WTC11 (cell line): ENCODE measurements around the gene CCDC183. TPM values are rescaled to one million over a fixed set of nuclear protein-coding genes. Genes with fewer than 3 reads are reported as not detected.

Source experiments
- ATAC-seq: fragments of 200-7000 bp; cut with Tn5 transposase; 2 replicates; pipeline ENCODE4 v1.10.0; 2021; ENCODE audit warnings: mild to moderate bottlenecking, moderate library complexity
- CTCF ChIA-PET: fragments of 300-600 bp; sonication (Branson Sonifier 250); formaldehyde crosslinking; loops from one replicate; lab custom pipeline; 2021; ENCODE audit warnings: antibody characterized with exemption; lab: Charles Lee
- POLR2A ChIA-PET: fragments of 350-600 bp; sonication (Branson Sonifier 250); formaldehyde crosslinking; loops from one replicate; lab custom pipeline; 2021; ENCODE audit warnings: antibody characterized with exemption; lab: Charles Lee
- DNase-seq: peaks from one replicate; pipeline ENCODE4 v3.0.0; 2021; ENCODE audit warnings: low spot score
- H3K27ac Mint-ChIP-seq: 2 replicates; pipeline ENCODE4 v1.8.0; 2021; ENCODE audit warnings: mixed read lengths
- H3K27me3 Mint-ChIP-seq: 2 replicates; pipeline ENCODE4 v1.8.0; 2021; ENCODE audit warnings: low read depth, mild to moderate bottlenecking, moderate library complexity, mixed read lengths
- H3K36me3 Mint-ChIP-seq: 2 replicates; pipeline ENCODE4 v1.8.0; 2021; ENCODE audit warnings: mixed read lengths
- H3K4me1 Mint-ChIP-seq: 2 replicates; pipeline ENCODE4 v1.8.0; 2022; ENCODE audit warnings: mixed read lengths
- H3K4me3 Mint-ChIP-seq: 2 replicates; pipeline ENCODE4 v1.8.0; 2021; ENCODE audit warnings: mild to moderate bottlenecking, moderate library complexity, mixed read lengths
- H3K9me3 Mint-ChIP-seq: 2 replicates; pipeline ENCODE4 v1.8.0; 2021; ENCODE audit warnings: mixed read lengths
- ATF1 ChIP-seq: sonication (generic); formaldehyde crosslinking; IDR thresholded peaks from 2 replicates; pipeline ENCODE4 v1.8.1; 2023; ENCODE audit warnings: mild to moderate bottlenecking, moderate library complexity, missing genetic modification reagents
- EMX1 ChIP-seq: fragments of 250-450 bp; sonication (Bioruptor Pico); IDR thresholded peaks from 2 replicates; pipeline ENCODE4 v1.8.0; 2021; ENCODE audit warnings: mild to moderate bottlenecking
- ETV6 ChIP-seq: sonication (generic); formaldehyde crosslinking; IDR thresholded peaks from 2 replicates; pipeline ENCODE4 v1.8.1; 2022; ENCODE audit warnings: mild to moderate bottlenecking, missing genetic modification reagents
- GRHL2 ChIP-seq: fragments of 250-450 bp; sonication (Bioruptor Pico); IDR thresholded peaks from 2 replicates; pipeline ENCODE4 v1.8.0; 2022; ENCODE audit warnings: mild to moderate bottlenecking, moderate library complexity; ENCODE audit not compliant: insufficient replicate concordance, severe bottlenecking
- JAZF1 ChIP-seq: fragments of 250-450 bp; sonication (Bioruptor Pico); IDR thresholded peaks from 2 replicates; pipeline ENCODE4 v1.9.0; 2021; ENCODE audit warnings: moderate library complexity, mild to moderate bottlenecking, inconsistent platforms
- KAT7 ChIP-seq: sonication (generic); formaldehyde crosslinking; IDR thresholded peaks from 2 replicates; pipeline ENCODE4 v1.8.1; 2023; ENCODE audit warnings: missing genetic modification reagents, mild to moderate bottlenecking, borderline replicate concordance
- NR3C1 ChIP-seq: sonication (generic); formaldehyde crosslinking; conservative IDR thresholded peaks from 2 replicates; pipeline ENCODE4 v1.8.1; 2023; ENCODE audit warnings: low read depth, mild to moderate bottlenecking, missing genetic modification reagents
- SOX15 ChIP-seq: fragments of 250-450 bp; sonication (Bioruptor Pico); IDR thresholded peaks from 2 replicates; pipeline ENCODE4 v1.9.0; 2021; ENCODE audit warnings: mild to moderate bottlenecking
- SP1 ChIP-seq: sonication (generic); formaldehyde crosslinking; conservative IDR thresholded peaks from 2 replicates; pipeline ENCODE4 v1.8.1; 2022; ENCODE audit warnings: missing genetic modification reagents
- TEAD1 ChIP-seq: sonication (generic); formaldehyde crosslinking; IDR thresholded peaks from 2 replicates; pipeline ENCODE4 v1.8.0; 2022; ENCODE audit warnings: mild to moderate bottlenecking, missing genetic modification reagents
- TP53 ChIP-seq: sonication (generic); formaldehyde crosslinking; IDR thresholded peaks from 2 replicates; pipeline ENCODE4 v1.8.1; 2023; ENCODE audit warnings: mild to moderate bottlenecking, missing genetic modification reagents
- ZNF121 ChIP-seq: sonication (generic); formaldehyde crosslinking; IDR thresholded peaks from 2 replicates; pipeline ENCODE4 v1.8.0; 2023; ENCODE audit warnings: missing genetic modification reagents
- ZNF219 ChIP-seq: sonication (generic); formaldehyde crosslinking; IDR thresholded peaks from 2 replicates; pipeline ENCODE4 v1.8.0; 2023; ENCODE audit warnings: missing genetic modification reagents, mild to moderate bottlenecking, borderline replicate concordance
- ZNF263 ChIP-seq: sonication (generic); formaldehyde crosslinking; IDR thresholded peaks from 2 replicates; pipeline ENCODE4 v1.8.1; 2022; ENCODE audit warnings: low read depth, mild to moderate bottlenecking, moderate library complexity, missing genetic modification reagents
- ZNF396 ChIP-seq: fragments of 250-450 bp; sonication (Bioruptor Pico); IDR thresholded peaks from 2 replicates; pipeline ENCODE4 v1.8.0; 2021; ENCODE audit warnings: mild to moderate bottlenecking, moderate library complexity, borderline replicate concordance
- ZNF416 ChIP-seq: fragments of 250-450 bp; sonication (Bioruptor Pico); IDR thresholded peaks from 2 replicates; pipeline ENCODE4 v1.9.0; 2021; ENCODE audit warnings: mild to moderate bottlenecking, inconsistent platforms
- ZNF671 ChIP-seq: fragments of 250-450 bp; sonication (Bioruptor Pico); IDR thresholded peaks from 2 replicates; pipeline ENCODE4 v1.8.0; 2021; ENCODE audit warnings: mild to moderate bottlenecking
- total RNA-seq: library from RNA; stranded (reverse); gene quantifications from 3 replicates; pipeline ENCODE4 v1.2.3, GENCODE V29; 2021
- TF ChIP-seq, protein P1 (sequence below): sonication (generic); formaldehyde crosslinking; IDR thresholded peaks from 2 replicates; pipeline ENCODE4 v1.8.1; 2022; ENCODE audit warnings: low read depth, mild to moderate bottlenecking, moderate library complexity, missing genetic modification reagents, borderline replicate concordance
- TF ChIP-seq, protein P2 (sequence below): sonication (generic); formaldehyde crosslinking; IDR thresholded peaks from 2 replicates; pipeline ENCODE4 v1.8.1; 2023; ENCODE audit warnings: mild to moderate bottlenecking, moderate library complexity, missing genetic modification reagents
- TF ChIP-seq, protein P3 (sequence below): sonication (generic); formaldehyde crosslinking; IDR thresholded peaks from 2 replicates; pipeline ENCODE4 v1.8.0; 2022; ENCODE audit warnings: mild to moderate bottlenecking, missing genetic modification reagents
- TF ChIP-seq, protein P4 (sequence below): sonication (generic); formaldehyde crosslinking; conservative IDR thresholded peaks from 2 replicates; pipeline ENCODE4 v1.8.1; 2022; ENCODE audit warnings: mild to moderate bottlenecking, missing genetic modification reagents
- TF ChIP-seq, protein P5 (sequence below): sonication (generic); formaldehyde crosslinking; IDR thresholded peaks from 2 replicates; pipeline ENCODE4 v1.8.0; 2022; ENCODE audit warnings: missing genetic modification reagents
- TF ChIP-seq, protein P6 (sequence below): fragments of 200-600 bp; IDR thresholded peaks from 2 replicates; pipeline ENCODE4 v1.8.0; 2022; ENCODE audit warnings: antibody characterized with exemption

Gene CCDC183
- total RNA-seq, 1 experiment from 2014 or later, result 2.1 TPM

DNA sequence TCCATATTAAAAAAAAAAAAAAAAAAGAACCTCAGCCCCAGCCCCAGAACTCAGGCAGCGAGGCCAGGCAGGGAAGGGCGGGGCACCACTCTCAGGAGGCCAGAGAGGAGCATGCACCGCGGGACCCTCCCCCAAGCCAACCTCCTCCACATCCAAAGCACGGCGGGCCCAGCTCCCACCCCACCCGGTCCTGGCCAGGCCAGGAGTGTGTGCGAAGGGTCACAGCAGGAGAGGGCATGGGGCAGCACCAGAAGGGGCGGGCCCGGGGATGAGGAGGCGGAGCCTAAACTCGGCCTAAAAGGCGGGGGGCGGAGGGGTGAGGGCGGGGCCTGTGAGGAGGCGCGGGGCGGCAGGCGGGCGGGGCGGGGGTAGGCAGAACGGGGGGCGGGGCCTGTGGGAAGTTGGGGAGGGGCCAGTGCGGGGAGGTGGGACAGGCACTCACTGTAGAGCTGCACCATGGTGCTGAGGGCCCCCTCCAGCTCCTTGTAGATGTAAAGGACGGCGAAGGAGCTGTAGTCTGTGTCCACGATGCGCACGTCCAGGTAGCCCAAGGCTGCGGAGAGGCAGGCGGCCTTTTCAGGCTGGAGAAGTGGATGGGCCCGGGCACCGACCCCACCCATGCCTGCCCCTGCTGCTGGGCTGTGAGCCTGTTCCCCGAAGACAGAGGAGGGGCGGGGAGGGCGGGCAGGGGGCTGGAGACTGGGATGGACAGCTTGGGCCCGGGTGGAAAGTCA, 33.1 kb upstream of the CCDC183 start:
- H3K4me1 Mint-ChIP-seq, result peaks cover 11% of the 10 kb centered on the region
- TF ChIP-seq, protein P1, sequence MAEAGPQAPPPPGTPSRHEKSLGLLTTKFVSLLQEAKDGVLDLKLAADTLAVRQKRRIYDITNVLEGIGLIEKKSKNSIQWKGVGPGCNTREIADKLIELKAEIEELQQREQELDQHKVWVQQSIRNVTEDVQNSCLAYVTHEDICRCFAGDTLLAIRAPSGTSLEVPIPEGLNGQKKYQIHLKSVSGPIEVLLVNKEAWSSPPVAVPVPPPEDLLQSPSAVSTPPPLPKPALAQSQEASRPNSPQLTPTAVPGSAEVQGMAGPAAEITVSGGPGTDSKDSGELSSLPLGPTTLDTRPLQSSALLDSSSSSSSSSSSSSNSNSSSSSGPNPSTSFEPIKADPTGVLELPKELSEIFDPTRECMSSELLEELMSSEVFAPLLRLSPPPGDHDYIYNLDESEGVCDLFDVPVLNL (CRISPR knock-in tag), result no peak
- TF ChIP-seq ZNF671 (CRISPR knock-in tag) (no peak), GRHL2 (CRISPR knock-in tag) (no peak), ZNF416 (CRISPR knock-in tag) (no peak), TEAD1 (CRISPR knock-in tag) (0 out of 2 replicates have a peak, but pooled peaks have one; percentile 13), SP1 (CRISPR knock-in tag) (peak; percentile 82), KAT7 (no peak), NR3C1 (CRISPR knock-in tag) (no peak), ZNF121 (CRISPR knock-in tag) (peak; percentile 74; the same call in 1 of the 2 replicates), ATF1 (CRISPR knock-in tag) (no peak)
- TF ChIP-seq, protein P2, sequence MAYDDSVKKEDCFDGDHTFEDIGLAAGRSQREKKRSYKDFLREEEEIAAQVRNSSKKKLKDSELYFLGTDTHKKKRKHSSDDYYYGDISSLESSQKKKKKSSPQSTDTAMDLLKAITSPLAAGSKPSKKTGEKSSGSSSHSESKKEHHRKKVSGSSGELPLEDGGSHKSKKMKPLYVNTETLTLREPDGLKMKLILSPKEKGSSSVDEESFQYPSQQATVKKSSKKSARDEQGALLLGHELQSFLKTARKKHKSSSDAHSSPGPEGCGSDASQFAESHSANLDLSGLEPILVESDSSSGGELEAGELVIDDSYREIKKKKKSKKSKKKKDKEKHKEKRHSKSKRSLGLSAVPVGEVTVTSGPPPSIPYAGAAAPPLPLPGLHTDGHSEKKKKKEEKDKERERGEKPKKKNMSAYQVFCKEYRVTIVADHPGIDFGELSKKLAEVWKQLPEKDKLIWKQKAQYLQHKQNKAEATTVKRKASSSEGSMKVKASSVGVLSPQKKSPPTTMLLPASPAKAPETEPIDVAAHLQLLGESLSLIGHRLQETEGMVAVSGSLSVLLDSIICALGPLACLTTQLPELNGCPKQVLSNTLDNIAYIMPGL, result no peak
- TF ChIP-seq, protein P3, sequence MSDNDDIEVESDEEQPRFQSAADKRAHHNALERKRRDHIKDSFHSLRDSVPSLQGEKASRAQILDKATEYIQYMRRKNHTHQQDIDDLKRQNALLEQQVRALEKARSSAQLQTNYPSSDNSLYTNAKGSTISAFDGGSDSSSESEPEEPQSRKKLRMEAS (CRISPR knock-in tag), result peak; percentile 16; the same call in 1 of the 2 replicates
- TF ChIP-seq, all 79 proteins: peak for 4
- POLR2A ChIA-PET, result interaction anchor here (0.5 to 0.7 kb wide), 2 partner anchors 26 to 912 kb away, joined by 4 to 6 read pairs; no protein-coding TSS in a partner anchor
- peak overlapping the region; percentile 80; the same call in 1 of the 2 replicates for H3K27ac Mint-ChIP-seq
- H3K9me3 Mint-ChIP-seq, result peaks cover 7% of the 10 kb centered on the region
- H3K36me3 Mint-ChIP-seq, result no peaks in the 10 kb centered on the region; the same call in 1 of the 2 replicates
- peak overlapping the region; percentile 67 for H3K4me3 Mint-ChIP-seq
- CTCF ChIA-PET, result interaction anchor here (0.5 to 3.7 kb wide), 29 partner anchors 8 to 400 kb away, joined by 3 to 23 read pairs (median 4); partner anchors contain the start of genes AJM1, DIPK1B, LCN10 and SAPCD2
- peak; percentile 83 for ATAC-seq
- H3K27me3 Mint-ChIP-seq, result peaks cover 13% of the 10 kb centered on the region
- peak; percentile 96 for DNase-seq

DNA sequence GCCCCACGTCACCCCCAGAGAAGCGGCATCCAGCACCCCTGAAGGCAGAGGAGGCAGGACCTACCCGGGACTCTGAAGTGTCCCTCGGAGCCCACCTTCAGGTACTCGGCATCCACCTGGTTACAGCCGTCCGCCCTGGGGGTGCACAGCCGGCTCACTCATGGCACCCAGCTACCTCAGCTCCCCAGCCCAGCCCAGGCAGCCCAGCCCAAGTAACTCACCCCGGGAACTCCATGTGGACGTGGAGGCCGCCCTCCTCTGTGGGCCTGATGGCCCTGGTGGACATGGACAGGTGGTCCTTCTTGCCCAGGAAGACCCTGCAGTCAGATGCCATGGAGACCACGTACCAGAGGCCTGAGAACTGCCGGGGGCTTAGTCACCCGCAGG, 32.5 kb upstream of the CCDC183 start:
- no peak for TF ChIP-seq ZNF263 (CRISPR knock-in tag)
- TF ChIP-seq, protein P2, result no peak
- no peak for TF ChIP-seq ATF1 (CRISPR knock-in tag)
- TF ChIP-seq, protein P4, sequence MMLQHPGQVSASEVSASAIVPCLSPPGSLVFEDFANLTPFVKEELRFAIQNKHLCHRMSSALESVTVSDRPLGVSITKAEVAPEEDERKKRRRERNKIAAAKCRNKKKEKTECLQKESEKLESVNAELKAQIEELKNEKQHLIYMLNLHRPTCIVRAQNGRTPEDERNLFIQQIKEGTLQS (CRISPR knock-in tag), result no peak
- TF ChIP-seq ETV6 (CRISPR knock-in tag), result no peak
- no peak for TF ChIP-seq ZNF219 (CRISPR knock-in tag)
- TF ChIP-seq TP53, result no peak
- no peak for TF ChIP-seq TEAD1 (CRISPR knock-in tag)
- no peak for TF ChIP-seq GRHL2 (CRISPR knock-in tag)
- TF ChIP-seq JAZF1 (CRISPR knock-in tag), result no peak
- TF ChIP-seq ZNF396 (CRISPR knock-in tag), result no peak
- no peak for TF ChIP-seq EMX1
- TF ChIP-seq, protein P5, sequence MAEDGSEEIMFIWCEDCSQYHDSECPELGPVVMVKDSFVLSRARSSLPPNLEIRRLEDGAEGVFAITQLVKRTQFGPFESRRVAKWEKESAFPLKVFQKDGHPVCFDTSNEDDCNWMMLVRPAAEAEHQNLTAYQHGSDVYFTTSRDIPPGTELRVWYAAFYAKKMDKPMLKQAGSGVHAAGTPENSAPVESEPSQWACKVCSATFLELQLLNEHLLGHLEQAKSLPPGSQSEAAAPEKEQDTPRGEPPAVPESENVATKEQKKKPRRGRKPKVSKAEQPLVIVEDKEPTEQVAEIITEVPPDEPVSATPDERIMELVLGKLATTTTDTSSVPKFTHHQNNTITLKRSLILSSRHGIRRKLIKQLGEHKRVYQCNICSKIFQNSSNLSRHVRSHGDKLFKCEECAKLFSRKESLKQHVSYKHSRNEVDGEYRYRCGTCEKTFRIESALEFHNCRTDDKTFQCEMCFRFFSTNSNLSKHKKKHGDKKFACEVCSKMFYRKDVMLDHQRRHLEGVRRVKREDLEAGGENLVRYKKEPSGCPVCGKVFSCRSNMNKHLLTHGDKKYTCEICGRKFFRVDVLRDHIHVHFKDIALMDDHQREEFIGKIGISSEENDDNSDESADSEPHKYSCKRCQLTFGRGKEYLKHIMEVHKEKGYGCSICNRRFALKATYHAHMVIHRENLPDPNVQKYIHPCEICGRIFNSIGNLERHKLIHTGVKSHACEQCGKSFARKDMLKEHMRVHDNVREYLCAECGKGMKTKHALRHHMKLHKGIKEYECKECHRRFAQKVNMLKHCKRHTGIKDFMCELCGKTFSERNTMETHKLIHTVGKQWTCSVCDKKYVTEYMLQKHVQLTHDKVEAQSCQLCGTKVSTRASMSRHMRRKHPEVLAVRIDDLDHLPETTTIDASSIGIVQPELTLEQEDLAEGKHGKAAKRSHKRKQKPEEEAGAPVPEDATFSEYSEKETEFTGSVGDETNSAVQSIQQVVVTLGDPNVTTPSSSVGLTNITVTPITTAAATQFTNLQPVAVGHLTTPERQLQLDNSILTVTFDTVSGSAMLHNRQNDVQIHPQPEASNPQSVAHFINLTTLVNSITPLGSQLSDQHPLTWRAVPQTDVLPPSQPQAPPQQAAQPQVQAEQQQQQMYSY (CRISPR knock-in tag), result no peak
- no peak for TF ChIP-seq SOX15 (CRISPR knock-in tag)
- TF ChIP-seq, protein P6, sequence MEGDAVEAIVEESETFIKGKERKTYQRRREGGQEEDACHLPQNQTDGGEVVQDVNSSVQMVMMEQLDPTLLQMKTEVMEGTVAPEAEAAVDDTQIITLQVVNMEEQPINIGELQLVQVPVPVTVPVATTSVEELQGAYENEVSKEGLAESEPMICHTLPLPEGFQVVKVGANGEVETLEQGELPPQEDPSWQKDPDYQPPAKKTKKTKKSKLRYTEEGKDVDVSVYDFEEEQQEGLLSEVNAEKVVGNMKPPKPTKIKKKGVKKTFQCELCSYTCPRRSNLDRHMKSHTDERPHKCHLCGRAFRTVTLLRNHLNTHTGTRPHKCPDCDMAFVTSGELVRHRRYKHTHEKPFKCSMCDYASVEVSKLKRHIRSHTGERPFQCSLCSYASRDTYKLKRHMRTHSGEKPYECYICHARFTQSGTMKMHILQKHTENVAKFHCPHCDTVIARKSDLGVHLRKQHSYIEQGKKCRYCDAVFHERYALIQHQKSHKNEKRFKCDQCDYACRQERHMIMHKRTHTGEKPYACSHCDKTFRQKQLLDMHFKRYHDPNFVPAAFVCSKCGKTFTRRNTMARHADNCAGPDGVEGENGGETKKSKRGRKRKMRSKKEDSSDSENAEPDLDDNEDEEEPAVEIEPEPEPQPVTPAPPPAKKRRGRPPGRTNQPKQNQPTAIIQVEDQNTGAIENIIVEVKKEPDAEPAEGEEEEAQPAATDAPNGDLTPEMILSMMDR, result no peak
- peaks cover 7% of the 10 kb centered on the region for H3K9me3 Mint-ChIP-seq
- peaks cover 11% of the 10 kb centered on the region for H3K4me1 Mint-ChIP-seq
- H3K27ac Mint-ChIP-seq, result no peak overlapping the region
- H3K27me3 Mint-ChIP-seq, result peaks cover 14% of the 10 kb centered on the region
- H3K36me3 Mint-ChIP-seq, result no peaks in the 10 kb centered on the region; the same call in 1 of the 2 replicates
- POLR2A ChIA-PET, result interaction anchor here (0.6 kb wide), 1 partner anchor 652 kb away, joined by 4 read pairs; no protein-coding TSS in a partner anchor
- CTCF ChIA-PET, result interaction anchor here (0.5 to 3.7 kb wide), 22 partner anchors 9 to 399 kb away, joined by 3 to 23 read pairs (median 4); partner anchors contain the start of genes AJM1, DIPK1B, LCN10 and SAPCD2
- H3K4me3 Mint-ChIP-seq, result no peak overlapping the region
- no peak for DNase-seq
- ATAC-seq, result no peak
